SK-N-SH (cell line): ENCODE measurements around the gene SKA2. TPM values are rescaled to one million over a fixed set of nuclear protein-coding genes. Genes with fewer than 3 reads are reported as not detected.
A peak's percentile ranks its signal among the peaks of the same experiment; 100 is the strongest.

Source experiments
- CTCF ChIA-PET: fragments of 300-600, 350-600 bp; formaldehyde crosslinking; extraction: SDS; loops from one replicate; lab custom pipeline; 2021; lab: Yijun Ruan, JAX
- POLR2A ChIA-PET: fragments of 350-600 bp; sonication (Branson Sonifier 250); formaldehyde crosslinking; extraction: SDS; loops from one replicate; lab custom pipeline; 2020; ENCODE audit warnings: antibody characterized with exemption, inconsistent platforms; lab: Yijun Ruan, JAX
- DNase-seq: peaks from one replicate; pipeline ENCODE4 v3.0.0; 2012
- H2AFZ ChIP-seq: fragments of 200-600 bp; sonication (generic); 2 replicates; pipeline ENCODE4 v1.8.1; 2016; ENCODE audit warnings: antibody characterized with exemption, mild to moderate bottlenecking, low read depth
- H3F3A ChIP-seq: fragments of 200-600 bp; sonication (generic); replicated peaks from 2 replicates; pipeline ENCODE3; 2016; ENCODE audit warnings: antibody characterized with exemption, mild to moderate bottlenecking; ENCODE audit not compliant: insufficient read depth
- H3K27ac ChIP-seq, 2 experiments: fragments of 200-500 bp in 1 of 2; fragments of 200-600 bp in 1 of 2; sonication (Bioruptor generic) in 1 of 2; sonication (generic), shearing (Covaris generic) in 1 of 2; 2 replicates each; pipeline versions ENCODE4 v1.5.1 to v1.6.1; 2014 to 2016; ENCODE audit warnings: low read depth in 2 of 2, inconsistent platforms in 1 of 2, low read length in 1 of 2, mild to moderate bottlenecking in 1 of 2, mixed read lengths in 1 of 2
- H3K27me3 ChIP-seq: fragments of 200-600 bp; sonication (generic), shearing (Covaris generic); 2 replicates; pipeline ENCODE4 v1.6.1; 2016; ENCODE audit warnings: mixed run types; ENCODE audit not compliant: insufficient read depth
- H3K36me3 ChIP-seq, 2 experiments: fragments of 200-500 bp in 1 of 2; fragments of 200-600 bp in 1 of 2; sonication (Bioruptor generic) in 1 of 2; sonication (generic) in 1 of 2; replicated peaks in 1 of 2; 2 replicates each; pipeline versions ENCODE3 to v1.5.1; 2014 to 2016; ENCODE audit warnings: low read length in 1 of 2, mild to moderate bottlenecking in 1 of 2; ENCODE audit not compliant: insufficient read depth in 2 of 2, control insufficient read depth in 1 of 2
- H3K4me1 ChIP-seq, 2 experiments: fragments of 200-500 bp in 1 of 2; fragments of 200-600 bp in 1 of 2; sonication (Bioruptor generic) in 1 of 2; sonication (generic), shearing (Covaris generic) in 1 of 2; 2 replicates each; pipeline versions ENCODE4 v1.5.1 to v1.6.1; 2014 to 2016; ENCODE audit warnings: low read depth in 1 of 2, low read length in 1 of 2, mixed run types in 1 of 2; ENCODE audit not compliant: insufficient read depth in 2 of 2, control insufficient read depth in 1 of 2
- H3K4me2 ChIP-seq: fragments of 200-600 bp; sonication (generic), shearing (Covaris generic); 2 replicates; pipeline ENCODE4 v1.6.1; 2017; ENCODE audit warnings: mixed run types
- H3K4me3 ChIP-seq, 2 experiments: fragments of 200-500 bp in 1 of 2; fragments of 200-600 bp in 1 of 2; sonication (Bioruptor generic) in 1 of 2; sonication (generic), shearing (Covaris generic) in 1 of 2; 2 replicates each; pipeline versions ENCODE4 v1.5.1 to v1.8.1; 2014 to 2016; ENCODE audit warnings: low read depth in 2 of 2, inconsistent platforms in 1 of 2, low read length in 1 of 2, mild to moderate bottlenecking in 1 of 2, mixed read lengths in 1 of 2, moderate library complexity in 1 of 2
- H3K79me2 ChIP-seq: fragments of 200-600 bp; sonication (generic); 2 replicates; pipeline ENCODE4 v1.8.1; 2017; ENCODE audit warnings: mild to moderate bottlenecking; ENCODE audit not compliant: insufficient read depth
- H3K9ac ChIP-seq: fragments of 200-600 bp; sonication (generic); 2 replicates; pipeline ENCODE4 v1.6.1; 2017; ENCODE audit warnings: mixed run types
- H3K9me2 ChIP-seq: fragments of 200-600 bp; sonication (generic); 2 replicates; pipeline ENCODE4 v1.6.1; 2017; ENCODE audit warnings: mixed run types
- H3K9me3 ChIP-seq: fragments of 200-600 bp; sonication (generic); 2 replicates; pipeline ENCODE4 v1.6.1; 2017; ENCODE audit warnings: mixed run types, mild to moderate bottlenecking, moderate library complexity
- H4K20me1 ChIP-seq: fragments of 200-600 bp; sonication (generic); 2 replicates; pipeline ENCODE4 v1.6.1; 2017; ENCODE audit warnings: mild to moderate bottlenecking, mixed run types; ENCODE audit not compliant: insufficient read depth
- EP300 ChIP-seq, 2 experiments: IDR thresholded peaks; 2 replicates each; pipeline versions ENCODE4 v1.4.0 to v1.6.1; 2012; ENCODE audit warnings: borderline replicate concordance in 1 of 2, low read depth in 1 of 2, low read length in 1 of 2
- FOSL2 ChIP-seq: IDR thresholded peaks from 2 replicates; pipeline ENCODE4 v1.4.0; 2012; ENCODE audit warnings: low read depth, mild to moderate bottlenecking, moderate library complexity, borderline replicate concordance
- MEF2A ChIP-seq: IDR thresholded peaks from 2 replicates; pipeline ENCODE4 v1.4.0; 2012; ENCODE audit warnings: low read depth, borderline replicate concordance
- NFIC ChIP-seq: IDR thresholded peaks from 2 replicates; pipeline ENCODE4 v1.4.0; 2012; ENCODE audit warnings: borderline replicate concordance
- POLR2AphosphoS5 ChIP-seq: IDR thresholded peaks from 2 replicates; pipeline ENCODE4 v1.6.1; 2012; ENCODE audit warnings: low read depth, low read length
- RAD21 ChIP-seq: IDR thresholded peaks from 2 replicates; pipeline ENCODE4 v1.6.1; 2012; ENCODE audit warnings: mild to moderate bottlenecking, low read length
- RCOR1 ChIP-seq: fragments of 150-350 bp; IDR thresholded peaks from 2 replicates; pipeline ENCODE4 v1.6.1; 2017; ENCODE audit warnings: antibody characterized with exemption, low read length
- RFX5 ChIP-seq: IDR thresholded peaks from 2 replicates; pipeline ENCODE4 v1.6.1; 2012; ENCODE audit warnings: mild to moderate bottlenecking, improper control_type of control experiment, low read length
- RXRA ChIP-seq: IDR thresholded peaks from 2 replicates; pipeline ENCODE4 v1.4.0; 2012; ENCODE audit warnings: low read depth, mild to moderate bottlenecking, borderline replicate concordance
- TAF1 ChIP-seq: IDR thresholded peaks from 2 replicates; pipeline ENCODE4 v1.6.1; 2012; ENCODE audit warnings: low read depth, mild to moderate bottlenecking, low read length, moderate library complexity, borderline replicate concordance
- WGBS: methylation state at CpG from one replicate; pipeline ENCODE4 v1.1.6; 2017; ENCODE audit warnings: low lambda C conversion rate; 5-methylcytosine and 5-hydroxymethylcytosine counted together
- polyA plus RNA-seq, 3 experiments: library from polyadenylated mRNA; depleted of rRNA; stranded (reverse); fragments of >200 nt; gene quantifications; 2 replicates each; pipeline ENCODE4 v1.2.3, GENCODE V29; 2012
- TF ChIP-seq, protein P1 (sequence below): fragments of 150-350 bp; IDR thresholded peaks from 2 replicates; pipeline ENCODE4 v1.6.1; 2017; ENCODE audit warnings: antibody characterized with exemption, low read length, low read depth, borderline replicate concordance
- TF ChIP-seq, protein P2 (sequence below): IDR thresholded peaks from 2 replicates; pipeline ENCODE4 v1.4.0; 2012; ENCODE audit warnings: low read depth

SKA2 gene
- polyA plus RNA-seq, 1 of the 3 experiments (the other 2 are of a cell fraction): 12.8 TPM

DNA sequence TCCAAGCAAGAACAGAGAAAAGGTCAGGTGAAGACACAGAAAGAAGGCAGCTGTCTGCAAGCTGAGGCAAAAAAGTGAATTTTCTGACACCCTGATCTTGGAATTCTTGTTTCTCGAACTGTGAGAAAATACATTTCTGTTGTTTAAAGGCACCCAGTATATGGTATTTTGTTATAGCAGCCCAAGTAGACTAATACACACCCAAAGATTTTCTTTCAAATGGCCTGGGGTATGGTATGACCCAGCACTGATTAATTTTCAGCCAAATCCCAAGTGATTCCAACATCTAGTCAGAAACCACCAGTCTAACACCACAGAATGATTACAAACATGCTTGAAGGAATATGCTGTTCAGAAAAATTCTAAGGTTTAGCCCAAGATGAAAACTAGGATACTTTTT lies 85.1 kb downstream of the SKA2 start:
- H3K9me3 ChIP-seq: no peaks in the 10 kb centered on the region
- peaks cover 2% of the 10 kb centered on the region for H3F3A ChIP-seq
- H4K20me1 ChIP-seq: no peaks in the 10 kb centered on the region
- no peak overlapping the region for H3K9ac ChIP-seq
- DNase-seq: no peak
- H3K4me2 ChIP-seq: no peak overlapping the region
- H3K4me3 ChIP-seq: no peak overlapping the region
- no peak overlapping the region for H3K27ac ChIP-seq
- H3K9me2 ChIP-seq: no peaks in the 10 kb centered on the region
- ChIA-PET CTCF (interaction anchor here (1.0 to 1.3 kb wide), 2 partner anchors 359 to 820 kb away, joined by 3 to 4 read pairs; no protein-coding TSS in a partner anchor), POLR2A (no interaction called here)
- no peak overlapping the region for H2AFZ ChIP-seq
- H3K79me2 ChIP-seq: no peaks in the 10 kb centered on the region; the same call in 1 of the 2 replicates
- peaks cover 0 to 3% of the 10 kb centered on the region in 2 experiments; a peak in 1 of 4 replicates for H3K4me1 ChIP-seq
- H3K36me3 ChIP-seq: peaks cover 68 to 72% of the 10 kb centered on the region in 2 experiments
- WGBS: 91% methylated on average over 1 of the region's 1 CpG
- TF ChIP-seq FOSL2 (no peak), RCOR1 (no peak), EP300 (IDR thresholded peaks at IDR 0.05; ENCODE audit: borderline replicate concordance in 1 of 2, low read depth in 1 of 2, low read length in 1 of 2) (no peak)
- TF ChIP-seq, all 33 proteins: peak for 0
- no peaks in the 10 kb centered on the region for H3K27me3 ChIP-seq

DNA sequence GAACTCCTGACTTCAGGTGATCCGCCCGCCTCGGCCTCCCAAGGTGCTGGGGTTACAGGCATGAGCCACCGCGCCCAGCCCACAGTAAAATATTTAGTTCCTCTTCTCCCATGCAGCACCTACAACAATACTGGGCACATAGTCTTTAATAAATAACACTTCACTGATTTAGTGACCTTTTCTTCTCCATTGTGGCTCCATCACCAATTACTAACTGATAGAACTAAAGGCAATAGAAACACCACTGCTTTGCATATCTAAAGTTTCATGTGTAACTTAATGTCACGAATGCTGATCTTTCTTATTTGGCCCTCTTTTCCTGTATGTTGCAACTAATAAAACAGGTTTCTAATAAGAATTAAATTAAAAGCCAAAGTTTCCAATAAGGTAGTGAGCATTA lies 87.2 kb downstream of the SKA2 start:
- POLR2A ChIA-PET: no interaction called here
- Histone ChIP-seq H3K9me2 (no peaks in the 10 kb centered on the region), H3K9ac (no peak overlapping the region), H3K36me3 (peaks cover 52 to 71% of the 10 kb centered on the region in 2 experiments), H3K27me3 (no peaks in the 10 kb centered on the region), H3K4me3 (no peak overlapping the region), H3K4me1 (no peaks in the 10 kb centered on the region), H3K79me2 (no peaks in the 10 kb centered on the region), H3K4me2 (no peak overlapping the region), H3F3A (no peaks in the 10 kb centered on the region), H3K27ac (no peak overlapping the region), H3K9me3 (no peaks in the 10 kb centered on the region), H2AFZ (no peak overlapping the region), H4K20me1 (no peaks in the 10 kb centered on the region)
- DNase-seq: no peak
- TF ChIP-seq POLR2AphosphoS5: no peak
- TF ChIP-seq RFX5: no peak
- no peak for TF ChIP-seq RXRA
- TF ChIP-seq, protein P1, sequence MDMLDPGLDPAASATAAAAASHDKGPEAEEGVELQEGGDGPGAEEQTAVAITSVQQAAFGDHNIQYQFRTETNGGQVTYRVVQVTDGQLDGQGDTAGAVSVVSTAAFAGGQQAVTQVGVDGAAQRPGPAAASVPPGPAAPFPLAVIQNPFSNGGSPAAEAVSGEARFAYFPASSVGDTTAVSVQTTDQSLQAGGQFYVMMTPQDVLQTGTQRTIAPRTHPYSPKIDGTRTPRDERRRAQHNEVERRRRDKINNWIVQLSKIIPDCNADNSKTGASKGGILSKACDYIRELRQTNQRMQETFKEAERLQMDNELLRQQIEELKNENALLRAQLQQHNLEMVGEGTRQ: no peak
- TF ChIP-seq RCOR1: no peak
- TF ChIP-seq, protein P2, sequence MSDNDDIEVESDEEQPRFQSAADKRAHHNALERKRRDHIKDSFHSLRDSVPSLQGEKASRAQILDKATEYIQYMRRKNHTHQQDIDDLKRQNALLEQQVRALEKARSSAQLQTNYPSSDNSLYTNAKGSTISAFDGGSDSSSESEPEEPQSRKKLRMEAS: no peak
- no peak for TF ChIP-seq TAF1
- no peak for TF ChIP-seq NFIC
- WGBS: 98% methylated on average over 6 of the region's 6 CpGs
- CTCF ChIA-PET: no interaction called here

DNA sequence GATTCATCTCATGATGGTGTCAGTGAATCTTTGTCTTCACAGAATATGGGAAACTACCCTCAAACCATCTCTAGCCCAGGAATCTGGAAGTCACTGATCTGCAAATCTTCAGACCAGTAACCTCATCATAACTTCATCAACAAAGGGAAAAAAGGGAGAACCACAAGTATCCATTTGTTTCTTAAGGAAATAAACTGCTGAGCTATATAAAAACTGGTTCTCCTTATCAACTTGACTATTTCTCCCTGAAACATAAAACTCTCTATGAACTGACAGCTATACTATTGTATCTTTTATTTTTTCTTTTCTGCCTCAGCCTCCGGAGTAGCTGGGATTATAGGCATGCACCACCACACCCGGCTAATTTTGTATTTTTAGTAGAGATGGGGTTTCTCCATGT lies 87.6 kb downstream of the SKA2 start:
- Histone ChIP-seq H3K79me2 (no peaks in the 10 kb centered on the region), H3K27me3 (no peaks in the 10 kb centered on the region), H3K4me1 (no peaks in the 10 kb centered on the region), H3K9me3 (no peaks in the 10 kb centered on the region), H3K36me3 (peaks cover 56 to 71% of the 10 kb centered on the region in 2 experiments), H3K9ac (no peak overlapping the region), H3K9me2 (no peaks in the 10 kb centered on the region), H3K4me3 (no peak overlapping the region), H2AFZ (no peak overlapping the region), H3K4me2 (no peak overlapping the region), H3F3A (no peaks in the 10 kb centered on the region), H3K27ac (no peak overlapping the region), H4K20me1 (no peaks in the 10 kb centered on the region)
- no peak for TF ChIP-seq RAD21
- TF ChIP-seq MEF2A: 0 out of 2 replicates have a peak, but pooled peaks have one; percentile 14
- WGBS: 98% methylated on average over 2 of the region's 2 CpGs
- CTCF ChIA-PET: interaction anchor here (1.0 to 1.4 kb wide), 2 partner anchors 10 to 15 kb away, joined by 3 read pairs; no protein-coding TSS in a partner anchor
- DNase-seq: no peak
- POLR2A ChIA-PET: no interaction called here
